ENCODE data around the gene ALOX5.
"Not testable (repeated sequence)": the region's sequence is repeated elsewhere in the genome, so short reads cannot be mapped to it uniquely, and the experiment has no call there.

ALOX5 gene

DNA sequence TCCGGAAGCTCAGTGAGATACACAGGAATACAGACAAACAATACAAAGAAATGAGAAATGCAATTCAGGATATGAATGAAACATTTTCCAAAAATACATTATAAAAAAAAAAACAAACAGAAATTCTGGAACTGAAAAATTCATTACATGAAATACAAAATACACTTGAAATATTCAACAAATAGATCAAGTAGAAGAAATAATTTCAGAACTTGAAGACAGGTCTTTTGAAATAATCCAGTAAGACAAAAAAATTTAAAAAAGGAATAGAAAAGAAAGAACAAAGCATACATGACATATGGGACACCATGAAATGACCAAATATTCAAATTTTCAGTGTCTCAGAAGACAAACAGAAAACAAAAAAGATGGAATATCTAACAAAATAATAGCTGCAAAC, 102.5 kb downstream of the ALOX5 start:
- no peaks in the 10 kb centered on the region for H3K27me3 ChIP-seq (ENCODE audit: insufficient read depth, poor library complexity, severe bottlenecking)
- H3K4me3 ChIP-seq (replicated peaks; ENCODE audit: insufficient read depth, low read length), result no peak overlapping the region
- no peak for DNase-seq (ENCODE audit: low read depth in 1 of 2, low spot score in 1 of 2)
- H3K27ac ChIP-seq (replicated peaks), result no peak overlapping the region
- TF ChIP-seq POLR2AphosphoS5 (IDR thresholded peaks at IDR 0.05; ENCODE audit: low read depth), result no peak

DNA sequence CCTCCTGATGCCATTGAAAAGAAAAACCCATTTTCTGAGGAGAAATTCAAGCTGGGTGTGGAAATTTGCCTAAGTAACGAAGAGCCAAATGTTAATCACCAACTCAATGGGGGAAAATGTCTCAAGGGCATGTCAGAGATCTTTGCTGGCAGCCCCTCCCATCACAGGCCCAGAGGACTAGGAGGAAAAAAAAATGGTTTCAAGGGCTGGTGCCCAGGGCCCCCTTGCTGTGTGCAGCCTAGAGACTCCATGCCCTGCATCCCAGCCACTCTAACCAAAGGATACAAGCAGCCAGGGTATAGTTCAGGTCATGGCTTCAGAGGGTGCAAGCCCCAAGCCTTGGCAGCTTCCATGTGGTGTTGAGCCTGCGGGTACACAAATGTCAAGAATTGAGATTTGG, 106.3 kb downstream of the ALOX5 start:
- Histone ChIP-seq H3K4me3 (replicated peaks; ENCODE audit: insufficient read depth, low read length) (no peak overlapping the region), H3K27ac (replicated peaks) (no peak overlapping the region), H3K27me3 (ENCODE audit: insufficient read depth, poor library complexity, severe bottlenecking) (no peaks in the 10 kb centered on the region)
- no peak for DNase-seq (ENCODE audit: low read depth in 1 of 2, low spot score in 1 of 2)
- TF ChIP-seq SPI1 (IDR thresholded peaks at IDR 0.05; ENCODE audit: borderline replicate concordance, low read depth) (no peak), POLR2AphosphoS5 (IDR thresholded peaks at IDR 0.05; ENCODE audit: low read depth) (no peak), GABPA (IDR thresholded peaks at IDR 0.05; ENCODE audit: low read depth) (no peak)
- TF ChIP-seq, protein P1, sequence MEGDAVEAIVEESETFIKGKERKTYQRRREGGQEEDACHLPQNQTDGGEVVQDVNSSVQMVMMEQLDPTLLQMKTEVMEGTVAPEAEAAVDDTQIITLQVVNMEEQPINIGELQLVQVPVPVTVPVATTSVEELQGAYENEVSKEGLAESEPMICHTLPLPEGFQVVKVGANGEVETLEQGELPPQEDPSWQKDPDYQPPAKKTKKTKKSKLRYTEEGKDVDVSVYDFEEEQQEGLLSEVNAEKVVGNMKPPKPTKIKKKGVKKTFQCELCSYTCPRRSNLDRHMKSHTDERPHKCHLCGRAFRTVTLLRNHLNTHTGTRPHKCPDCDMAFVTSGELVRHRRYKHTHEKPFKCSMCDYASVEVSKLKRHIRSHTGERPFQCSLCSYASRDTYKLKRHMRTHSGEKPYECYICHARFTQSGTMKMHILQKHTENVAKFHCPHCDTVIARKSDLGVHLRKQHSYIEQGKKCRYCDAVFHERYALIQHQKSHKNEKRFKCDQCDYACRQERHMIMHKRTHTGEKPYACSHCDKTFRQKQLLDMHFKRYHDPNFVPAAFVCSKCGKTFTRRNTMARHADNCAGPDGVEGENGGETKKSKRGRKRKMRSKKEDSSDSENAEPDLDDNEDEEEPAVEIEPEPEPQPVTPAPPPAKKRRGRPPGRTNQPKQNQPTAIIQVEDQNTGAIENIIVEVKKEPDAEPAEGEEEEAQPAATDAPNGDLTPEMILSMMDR (IDR thresholded peaks at IDR 0.05; ENCODE audit: insufficient read depth, low read length), result no peak
- TF ChIP-seq, protein P2, sequence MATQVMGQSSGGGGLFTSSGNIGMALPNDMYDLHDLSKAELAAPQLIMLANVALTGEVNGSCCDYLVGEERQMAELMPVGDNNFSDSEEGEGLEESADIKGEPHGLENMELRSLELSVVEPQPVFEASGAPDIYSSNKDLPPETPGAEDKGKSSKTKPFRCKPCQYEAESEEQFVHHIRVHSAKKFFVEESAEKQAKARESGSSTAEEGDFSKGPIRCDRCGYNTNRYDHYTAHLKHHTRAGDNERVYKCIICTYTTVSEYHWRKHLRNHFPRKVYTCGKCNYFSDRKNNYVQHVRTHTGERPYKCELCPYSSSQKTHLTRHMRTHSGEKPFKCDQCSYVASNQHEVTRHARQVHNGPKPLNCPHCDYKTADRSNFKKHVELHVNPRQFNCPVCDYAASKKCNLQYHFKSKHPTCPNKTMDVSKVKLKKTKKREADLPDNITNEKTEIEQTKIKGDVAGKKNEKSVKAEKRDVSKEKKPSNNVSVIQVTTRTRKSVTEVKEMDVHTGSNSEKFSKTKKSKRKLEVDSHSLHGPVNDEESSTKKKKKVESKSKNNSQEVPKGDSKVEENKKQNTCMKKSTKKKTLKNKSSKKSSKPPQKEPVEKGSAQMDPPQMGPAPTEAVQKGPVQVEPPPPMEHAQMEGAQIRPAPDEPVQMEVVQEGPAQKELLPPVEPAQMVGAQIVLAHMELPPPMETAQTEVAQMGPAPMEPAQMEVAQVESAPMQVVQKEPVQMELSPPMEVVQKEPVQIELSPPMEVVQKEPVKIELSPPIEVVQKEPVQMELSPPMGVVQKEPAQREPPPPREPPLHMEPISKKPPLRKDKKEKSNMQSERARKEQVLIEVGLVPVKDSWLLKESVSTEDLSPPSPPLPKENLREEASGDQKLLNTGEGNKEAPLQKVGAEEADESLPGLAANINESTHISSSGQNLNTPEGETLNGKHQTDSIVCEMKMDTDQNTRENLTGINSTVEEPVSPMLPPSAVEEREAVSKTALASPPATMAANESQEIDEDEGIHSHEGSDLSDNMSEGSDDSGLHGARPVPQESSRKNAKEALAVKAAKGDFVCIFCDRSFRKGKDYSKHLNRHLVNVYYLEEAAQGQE (IDR thresholded peaks at IDR 0.05; ENCODE audit: insufficient replicate concordance, low read depth), result no peak

DNA sequence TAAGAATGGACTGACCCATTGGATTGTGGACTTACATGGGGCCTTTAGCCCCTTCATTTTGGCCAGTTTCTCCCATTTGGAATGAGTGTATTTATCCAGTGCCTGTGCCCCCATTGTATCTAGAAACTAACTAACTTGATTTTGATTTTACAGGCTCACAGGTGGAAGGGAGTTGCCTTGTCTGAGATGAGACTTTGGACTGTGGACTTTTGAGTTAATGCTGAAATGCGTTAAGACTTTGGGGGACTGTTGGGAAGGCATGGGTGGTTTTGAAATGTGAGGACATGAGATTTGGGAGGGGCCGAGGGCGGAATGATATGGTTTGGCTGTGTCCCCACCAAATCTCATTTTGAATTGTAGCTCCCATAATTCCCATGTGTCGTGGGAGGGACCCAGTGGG, 107.1 kb downstream of the ALOX5 start:
- H3K27me3 ChIP-seq (ENCODE audit: insufficient read depth, poor library complexity, severe bottlenecking); H3K4me3 ChIP-seq (replicated peaks; ENCODE audit: insufficient read depth, low read length); DNase-seq (ENCODE audit: low read depth in 1 of 2, low spot score in 1 of 2); H3K27ac ChIP-seq (replicated peaks): not testable (repeated sequence)

DNA sequence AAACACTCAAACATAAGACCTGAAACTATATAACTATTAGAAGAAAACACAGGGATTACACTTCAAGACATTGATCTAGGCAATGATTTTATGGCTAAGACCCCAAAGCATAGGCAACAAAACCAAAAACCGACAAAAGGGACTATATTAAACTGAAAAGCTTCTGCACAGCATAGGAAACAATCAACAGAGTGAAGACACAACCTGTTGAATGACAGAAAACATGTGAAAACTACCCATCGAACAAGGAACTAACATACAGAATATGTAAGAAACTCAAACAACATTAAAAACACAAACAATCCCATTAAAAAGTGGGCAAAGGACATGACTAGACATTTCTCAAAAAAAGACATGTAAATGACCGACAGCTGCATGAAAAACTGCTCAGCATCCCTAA, 109.0 kb downstream of the ALOX5 start:
- H3K4me3 ChIP-seq (replicated peaks; ENCODE audit: insufficient read depth, low read length), result no peak overlapping the region
- DNase-seq (ENCODE audit: low read depth in 1 of 2, low spot score in 1 of 2), result no peak
- H3K27me3 ChIP-seq (ENCODE audit: insufficient read depth, poor library complexity, severe bottlenecking), result no peaks in the 10 kb centered on the region
- TF ChIP-seq GABPA (IDR thresholded peaks at IDR 0.05; ENCODE audit: low read depth) (no peak), POLR2AphosphoS5 (IDR thresholded peaks at IDR 0.05; ENCODE audit: low read depth) (no peak), SPI1 (IDR thresholded peaks at IDR 0.05; ENCODE audit: borderline replicate concordance, low read depth) (no peak)
- TF ChIP-seq, protein P2 (IDR thresholded peaks at IDR 0.05; ENCODE audit: insufficient replicate concordance, low read depth), result no peak
- TF ChIP-seq, protein P1 (IDR thresholded peaks at IDR 0.05; ENCODE audit: insufficient read depth, low read length), result no peak
- H3K27ac ChIP-seq (replicated peaks), result no peak overlapping the region

DNA sequence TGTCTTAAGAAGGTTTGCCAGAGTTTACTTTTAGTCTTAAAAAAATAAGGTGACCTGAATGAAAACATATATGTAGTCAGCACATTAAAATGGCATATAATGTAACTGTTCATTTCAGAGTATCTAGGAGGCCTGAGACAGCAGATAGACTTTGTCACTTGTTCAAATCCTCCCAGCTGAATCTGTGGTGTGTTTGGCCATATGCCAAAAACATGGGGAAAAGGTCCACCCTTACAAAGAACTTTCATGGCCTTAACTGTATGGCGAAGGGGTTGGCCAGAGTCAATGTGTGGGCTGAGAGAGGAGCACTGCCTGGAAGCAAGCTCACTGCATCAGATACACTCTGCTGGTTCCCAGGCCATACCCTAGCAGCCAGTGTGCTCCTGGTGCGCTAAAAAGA, 113.7 kb downstream of the ALOX5 start:
- TF ChIP-seq, protein P2 (IDR thresholded peaks at IDR 0.05; ENCODE audit: insufficient replicate concordance, low read depth), result no peak
- TF ChIP-seq, protein P1 (IDR thresholded peaks at IDR 0.05; ENCODE audit: insufficient read depth, low read length), result no peak
- TF ChIP-seq GABPA (IDR thresholded peaks at IDR 0.05; ENCODE audit: low read depth), result no peak
- no peak for TF ChIP-seq POLR2AphosphoS5 (IDR thresholded peaks at IDR 0.05; ENCODE audit: low read depth)
- no peak for TF ChIP-seq SPI1 (IDR thresholded peaks at IDR 0.05; ENCODE audit: borderline replicate concordance, low read depth)
- Histone ChIP-seq H3K4me3 (replicated peaks; ENCODE audit: insufficient read depth, low read length) (no peak overlapping the region), H3K27me3 (ENCODE audit: insufficient read depth, poor library complexity, severe bottlenecking) (no peaks in the 10 kb centered on the region), H3K27ac (replicated peaks) (no peak overlapping the region)
- no peak for DNase-seq (ENCODE audit: low read depth in 1 of 2, low spot score in 1 of 2)
